ENCODE measurements around the gene FGF22. TPM values are rescaled to one million over a fixed set of nuclear protein-coding genes. Genes with fewer than 3 reads are reported as not detected.

The FGF22 gene
- polyA plus RNA-seq, 4 donors, result 0.12 to 0.30 TPM; not detected in 2

- Histone ChIP-seq H3K9me3 (ENCODE audit: control insufficient read depth in 2 of 2, insufficient read depth in 1 of 2, low read depth in 1 of 2, low read length in 1 of 2) (no peaks in the 10 kb centered on the region), H3K4me1 (ENCODE audit: control insufficient read depth in 3 of 3, insufficient read depth in 2 of 3, low read depth in 1 of 3, low read length in 2 of 3) (peaks cover 0 to 42% (median 7%) of the 10 kb centered on the region in 3 donors), H3K36me3 (ENCODE audit: control insufficient read depth in 3 of 3, insufficient read depth in 2 of 3, low read depth in 1 of 3, low read length in 3 of 3) (peaks cover 0 to 20% (median 0%) of the 10 kb centered on the region in 3 donors), H3K4me3 (ENCODE audit: low read depth in 1 of 3, low read length in 3 of 3) (no peak overlapping the region), H3K27me3 (ENCODE audit: control insufficient read depth in 3 of 3, insufficient read depth in 3 of 3, low read length in 3 of 3) (peaks cover 0 to 9% (median 5%) of the 10 kb centered on the region in 3 donors), H3K27ac (ENCODE audit: low read depth in 1 of 3, low read length in 2 of 3) (peak overlapping the region in 1 of 3 donors; percentile 1)
- FAIRE-seq, result no peak
- DNase-seq, result no peak
- 31 to 52% (median 32%) methylated on average over 20 to 22 of the region's 22 CpGs for WGBS, 3 donors
These were observed 38.1 kb downstream of the FGF22 start for GRCh38 chr19:677601-678436.

GRCh38 chr19:678791-679388 is 39.2 kb downstream of the FGF22 start:
- Histone ChIP-seq H3K9me3 (ENCODE audit: control insufficient read depth in 2 of 2, insufficient read depth in 1 of 2, low read depth in 1 of 2, low read length in 1 of 2) (no peaks in the 10 kb centered on the region), H3K4me1 (ENCODE audit: control insufficient read depth in 3 of 3, insufficient read depth in 2 of 3, low read depth in 1 of 3, low read length in 2 of 3) (peaks cover 0 to 42% (median 7%) of the 10 kb centered on the region in 3 donors), H3K36me3 (ENCODE audit: control insufficient read depth in 3 of 3, insufficient read depth in 2 of 3, low read depth in 1 of 3, low read length in 3 of 3) (peaks cover 0 to 20% (median 0%) of the 10 kb centered on the region in 3 donors), H3K27ac (ENCODE audit: low read depth in 1 of 3, low read length in 2 of 3) (peak overlapping the region in 2 of 3 donors; percentile 66 to 75), H3K27me3 (ENCODE audit: control insufficient read depth in 3 of 3, insufficient read depth in 3 of 3, low read length in 3 of 3) (peaks cover 0 to 9% (median 5%) of the 10 kb centered on the region in 3 donors), H3K4me3 (ENCODE audit: low read depth in 1 of 3, low read length in 3 of 3) (peak overlapping the region in 1 of 3 donors; percentile 62)
- DNase-seq (no peak), FAIRE-seq (no peak)
- 87 to 96% (median 94%) methylated on average over 14 to 16 of the region's 16 CpGs for WGBS, 3 donors

- peaks cover 0 to 9% (median 5%) of the 10 kb centered on the region in 3 donors for H3K27me3 ChIP-seq (ENCODE audit: control insufficient read depth in 3 of 3, insufficient read depth in 3 of 3, low read length in 3 of 3)
- H3K9me3 ChIP-seq (ENCODE audit: control insufficient read depth in 2 of 2, insufficient read depth in 1 of 2, low read depth in 1 of 2, low read length in 1 of 2), result no peaks in the 10 kb centered on the region
- H3K4me3 ChIP-seq (ENCODE audit: low read depth in 1 of 3, low read length in 3 of 3), result peak overlapping the region; percentile 62 to 78 (median 64)
- FAIRE-seq (no peak), DNase-seq (peak in 1 of 2 donors; percentile 92)
- peaks cover 0 to 20% (median 0%) of the 10 kb centered on the region in 3 donors for H3K36me3 ChIP-seq (ENCODE audit: control insufficient read depth in 3 of 3, insufficient read depth in 2 of 3, low read depth in 1 of 3, low read length in 3 of 3)
- WGBS, 3 donors, result 4 to 9% (median 8%) methylated on average over 30 to 69 of the region's 69 CpGs
- H3K4me1 ChIP-seq (ENCODE audit: control insufficient read depth in 3 of 3, insufficient read depth in 2 of 3, low read depth in 1 of 3, low read length in 2 of 3), result peaks cover 0 to 41% (median 7%) of the 10 kb centered on the region in 3 donors
- peak overlapping the region; percentile 57 to 92 (median 75) for H3K27ac ChIP-seq (ENCODE audit: low read depth in 1 of 3, low read length in 2 of 3)
These were observed 40.0 kb downstream of the FGF22 start for GRCh38 chr19:679418-680286.

- peak overlapping the region; percentile 57 to 96 (median 76) for H3K27ac ChIP-seq (ENCODE audit: low read depth in 1 of 3, low read length in 2 of 3)
- peaks cover 0 to 6% (median 5%) of the 10 kb centered on the region in 3 donors for H3K27me3 ChIP-seq (ENCODE audit: control insufficient read depth in 3 of 3, insufficient read depth in 3 of 3, low read length in 3 of 3)
- peak overlapping the region; percentile 62 to 78 (median 64) for H3K4me3 ChIP-seq (ENCODE audit: low read depth in 1 of 3, low read length in 3 of 3)
- 0 to 1% (median 1%) methylated on average over 42 to 70 of the region's 70 CpGs for WGBS, 3 donors
- H3K4me1 ChIP-seq (ENCODE audit: control insufficient read depth in 3 of 3, insufficient read depth in 2 of 3, low read depth in 1 of 3, low read length in 2 of 3), result peaks cover 0 to 33% (median 7%) of the 10 kb centered on the region in 3 donors
- H3K36me3 ChIP-seq (ENCODE audit: control insufficient read depth in 3 of 3, insufficient read depth in 2 of 3, low read depth in 1 of 3, low read length in 3 of 3), result peaks cover 0 to 20% (median 0%) of the 10 kb centered on the region in 3 donors
- peak; percentile 97 to 99 for DNase-seq
- H3K9me3 ChIP-seq (ENCODE audit: control insufficient read depth in 2 of 2, insufficient read depth in 1 of 2, low read depth in 1 of 2, low read length in 1 of 2), result no peaks in the 10 kb centered on the region
- no peak for FAIRE-seq
These were observed 40.8 kb downstream of the FGF22 start for GRCh38 chr19:680287-681028.

- Histone ChIP-seq H3K36me3 (ENCODE audit: control insufficient read depth in 3 of 3, insufficient read depth in 2 of 3, low read depth in 1 of 3, low read length in 3 of 3) (peaks cover 0 to 20% (median 0%) of the 10 kb centered on the region in 3 donors), H3K4me1 (ENCODE audit: control insufficient read depth in 3 of 3, insufficient read depth in 2 of 3, low read depth in 1 of 3, low read length in 2 of 3) (peaks cover 0 to 27% (median 7%) of the 10 kb centered on the region in 3 donors), H3K27ac (ENCODE audit: low read depth in 1 of 3, low read length in 2 of 3) (peak overlapping the region in 2 of 3 donors; percentile 76 to 96), H3K4me3 (ENCODE audit: low read depth in 1 of 3, low read length in 3 of 3) (peak overlapping the region in 1 of 3 donors; percentile 31), H3K27me3 (ENCODE audit: control insufficient read depth in 3 of 3, insufficient read depth in 3 of 3, low read length in 3 of 3) (peaks cover 0 to 6% (median 5%) of the 10 kb centered on the region in 3 donors), H3K9me3 (ENCODE audit: control insufficient read depth in 2 of 2, insufficient read depth in 1 of 2, low read depth in 1 of 2, low read length in 1 of 2) (no peaks in the 10 kb centered on the region)
- peak in 1 of 2 donors; percentile 89 for DNase-seq
- WGBS, 3 donors, result 49 to 60% (median 50%) methylated on average over 43 to 54 of the region's 54 CpGs
- FAIRE-seq, result no peak
These were observed 41.6 kb downstream of the FGF22 start for GRCh38 chr19:681029-682019.

GRCh38 chr19:682678-683320 is 43.1 kb downstream of the FGF22 start:
- 59 to 80% (median 64%) methylated on average over 25 of the region's 25 CpGs for WGBS, 3 donors
- DNase-seq, result no peak
- Histone ChIP-seq H3K4me3 (ENCODE audit: low read depth in 1 of 3, low read length in 3 of 3) (no peak overlapping the region), H3K36me3 (ENCODE audit: control insufficient read depth in 3 of 3, insufficient read depth in 2 of 3, low read depth in 1 of 3, low read length in 3 of 3) (peaks cover 0 to 20% (median 0%) of the 10 kb centered on the region in 3 donors), H3K27ac (ENCODE audit: low read depth in 1 of 3, low read length in 2 of 3) (no peak overlapping the region), H3K9me3 (ENCODE audit: control insufficient read depth in 2 of 2, insufficient read depth in 1 of 2, low read depth in 1 of 2, low read length in 1 of 2) (no peaks in the 10 kb centered on the region), H3K4me1 (ENCODE audit: control insufficient read depth in 3 of 3, insufficient read depth in 2 of 3, low read depth in 1 of 3, low read length in 2 of 3) (peaks cover 0 to 14% (median 7%) of the 10 kb centered on the region in 3 donors), H3K27me3 (ENCODE audit: control insufficient read depth in 3 of 3, insufficient read depth in 3 of 3, low read length in 3 of 3) (no peaks in the 10 kb centered on the region)
- no peak for FAIRE-seq

All from small intestine (tissue), 7 donors.